NCI-H345 treated with DMSO at 0.1 percent for 48 hours (cell line): Measurements from ENCODE around the gene NUDT14.

Experiments used
- DNase-seq: peaks from one replicate; lab custom pipeline; 2025; ENCODE audit not compliant: unreplicated experiment; lab: John Stamatoyannopoulos, UW

Gene NUDT14

DNA sequence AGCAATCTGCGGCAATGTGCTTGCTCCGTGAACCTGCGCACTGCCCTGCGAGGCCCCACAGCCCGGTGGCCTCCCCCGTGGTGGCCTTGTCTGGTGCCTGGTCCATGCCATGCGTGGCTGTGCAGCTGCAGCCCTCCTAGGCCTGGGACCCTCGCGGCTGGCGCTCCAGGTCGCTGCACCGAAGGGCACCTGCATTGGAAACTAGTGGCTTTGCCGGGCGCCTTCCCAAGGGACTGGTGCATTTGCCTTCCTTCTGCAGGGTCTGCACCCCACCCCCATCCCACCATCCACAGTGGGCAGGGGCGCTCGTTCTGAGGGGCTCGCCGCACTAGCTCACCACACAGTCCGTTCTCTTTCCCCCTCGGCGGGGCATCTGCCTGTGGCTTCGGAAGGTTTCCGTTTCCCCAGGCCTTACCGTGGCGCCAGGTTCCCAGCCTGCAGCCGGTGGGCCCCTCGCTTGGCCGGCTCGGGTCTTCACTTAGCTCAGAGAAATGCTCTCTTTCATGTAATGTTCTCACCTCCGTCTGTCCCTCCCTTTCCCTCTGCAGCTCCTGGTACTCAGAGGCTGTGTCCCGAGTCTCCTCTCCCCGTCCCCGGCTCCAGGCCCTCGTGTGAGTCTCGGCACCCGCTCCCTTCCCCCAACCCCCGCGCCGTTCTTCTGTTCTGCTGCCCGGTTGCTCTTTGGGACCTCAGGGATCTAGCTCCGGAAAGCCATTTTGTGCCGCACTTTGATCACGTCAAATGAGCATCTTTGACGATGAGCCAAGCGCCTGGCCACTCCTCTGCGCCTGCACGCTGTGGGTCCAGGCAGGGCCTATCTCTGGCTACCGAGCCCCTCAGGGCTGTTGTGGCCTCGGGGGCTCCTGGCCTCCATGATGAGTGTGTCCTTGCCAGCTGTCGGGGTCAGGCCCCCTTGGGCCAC is 44.5 kb downstream of the NUDT14 start:
- no peak for DNase-seq

- no peak for DNase-seq
These were observed 45.3 kb downstream of the NUDT14 start for GRCh38 chr14:105135700-105136395.

DNA sequence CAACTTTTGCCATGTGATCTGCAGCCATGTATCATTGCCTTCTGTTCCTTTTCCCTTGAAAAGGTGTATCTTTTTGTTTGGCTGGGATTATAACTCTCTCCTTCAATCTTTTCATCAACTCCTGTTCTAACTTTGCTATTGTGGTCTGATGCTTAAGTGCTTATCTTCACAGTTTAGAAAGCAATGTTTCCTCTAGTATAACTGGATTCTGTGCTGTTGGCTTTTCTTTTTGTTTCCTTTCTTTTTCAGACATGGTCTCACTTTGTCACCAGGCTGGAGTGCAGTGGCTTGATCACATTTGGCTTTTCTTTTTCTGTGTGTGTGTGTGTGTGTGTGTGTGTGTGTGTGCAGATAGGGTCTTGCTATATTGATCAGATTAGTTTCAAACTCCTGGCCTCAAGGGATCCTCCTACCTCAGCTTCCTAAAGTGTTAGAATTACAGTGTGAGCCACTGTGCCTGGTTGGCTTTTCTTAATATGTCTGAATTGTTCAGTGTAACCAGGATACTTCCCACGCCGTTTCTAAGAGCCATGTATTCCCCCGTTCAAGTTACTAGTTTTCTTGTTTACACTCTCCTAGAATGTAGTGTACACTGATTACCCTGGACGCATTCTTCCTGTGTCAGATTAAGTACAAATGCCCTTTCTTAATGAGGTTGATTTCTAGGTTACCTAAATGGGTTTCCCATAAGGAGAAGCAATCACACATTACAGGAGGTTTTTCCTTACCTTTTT is 48.0 kb downstream of the NUDT14 start:
- no peak for DNase-seq

GRCh38 chr14:105131241-105131640 is 49.9 kb downstream of the NUDT14 start:
- no peak for DNase-seq

- no peak for DNase-seq
These were observed 53.1 kb downstream of the NUDT14 start for GRCh38 chr14:105128059-105128458.

GRCh38 chr14:105126981-105127329 is 54.2 kb downstream of the NUDT14 start:
- no peak for DNase-seq

GRCh38 chr14:105126126-105126980 is 54.8 kb downstream of the NUDT14 start:
- DNase-seq = no peak

DNA sequence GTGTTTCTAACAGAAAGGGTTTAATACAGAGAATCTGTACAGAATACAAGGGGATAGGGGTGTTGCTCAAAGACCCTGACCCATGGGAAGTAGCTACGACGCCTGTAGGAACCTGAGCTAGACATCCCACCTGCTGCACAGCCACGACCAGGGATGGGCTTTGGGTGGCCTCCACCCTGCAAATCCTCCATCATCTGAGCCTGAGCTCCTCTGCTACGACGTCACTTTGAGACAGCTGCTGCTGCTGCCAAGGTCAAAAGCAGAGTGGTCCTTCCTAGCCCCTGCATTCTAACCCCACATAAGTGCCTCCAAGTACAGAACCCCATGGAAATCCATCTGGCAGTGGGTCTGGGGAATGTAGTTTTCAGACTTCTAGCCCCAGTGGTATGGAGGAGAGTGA is 56.3 kb downstream of the NUDT14 start:
- no peak for DNase-seq

DNA sequence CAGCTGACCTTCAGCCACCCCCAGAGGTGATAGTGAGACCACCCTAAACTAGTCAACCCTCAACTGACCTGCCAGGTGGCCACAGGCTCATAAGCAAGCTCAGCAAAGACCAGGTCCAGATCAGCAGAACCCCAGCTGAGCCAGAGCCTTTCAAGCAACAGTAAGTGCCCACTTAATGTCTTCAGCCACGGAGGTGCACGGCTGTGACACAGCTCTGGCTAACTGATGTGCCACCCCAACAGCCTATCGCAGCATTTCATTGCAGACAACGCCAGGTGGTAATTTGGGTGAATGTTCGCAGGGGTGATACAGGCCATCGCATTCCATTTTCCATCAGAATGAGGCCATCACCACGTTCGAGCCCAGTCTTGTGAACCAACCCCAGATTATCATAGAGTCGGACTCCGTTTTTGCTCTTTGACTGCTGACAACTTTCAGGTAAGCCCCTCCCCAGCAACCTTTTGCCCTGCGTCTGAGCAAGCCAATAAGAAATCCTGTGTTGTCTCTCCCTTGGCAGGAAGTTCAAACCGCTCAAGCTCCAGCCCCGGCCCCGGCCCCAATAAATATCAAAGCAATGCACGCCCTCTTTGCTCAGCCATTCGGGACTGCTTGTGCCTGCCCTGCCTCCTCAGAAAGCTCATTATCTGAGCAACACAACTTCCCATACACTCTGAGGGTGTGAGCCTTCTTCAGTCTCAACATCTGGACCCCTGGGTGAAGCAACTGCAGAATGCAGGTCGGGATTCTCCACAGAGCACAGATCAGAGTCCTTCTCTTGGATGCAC is 56.9 kb downstream of the NUDT14 start:
- DNase-seq = no peak

DNA sequence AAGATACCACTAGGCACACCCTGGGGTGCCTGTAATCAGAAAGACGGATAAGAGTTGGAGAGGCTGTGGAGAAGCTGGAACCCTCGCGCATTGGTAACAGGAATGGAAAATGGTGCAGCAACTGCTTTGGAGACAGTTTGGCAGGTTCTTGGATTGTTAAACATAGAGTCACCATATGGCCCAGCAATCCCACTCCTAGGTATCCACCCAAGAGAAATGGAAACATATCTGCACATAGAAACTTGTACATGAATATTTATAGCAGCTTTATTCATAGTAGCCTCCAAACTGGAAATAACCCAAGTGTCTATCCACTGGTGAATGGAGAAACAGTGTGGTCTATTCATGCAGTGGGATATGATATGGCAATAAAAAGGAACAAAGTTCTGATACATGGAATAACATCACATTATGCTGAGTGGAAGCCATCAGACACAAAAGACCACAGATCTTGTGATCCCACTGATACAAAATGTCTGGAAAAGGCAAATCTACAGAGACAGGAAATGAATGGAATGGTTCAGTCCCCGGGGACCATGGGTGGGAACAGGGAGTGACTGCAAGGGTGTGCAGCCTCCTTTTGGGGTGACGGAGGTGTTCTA is 57.9 kb downstream of the NUDT14 start:
- no peak for DNase-seq
